GM21423 (cell line): ENCODE measurements around the gene MMP2.

Source experiments
- ATAC-seq: cut with Tn5 transposase; IDR thresholded peaks from one replicate; pipeline ENCODE4 v1.9.1; 2021; ENCODE audit warnings: mild to moderate bottlenecking, moderate library complexity; ENCODE audit not compliant: unreplicated experiment

The MMP2 gene

DNA sequence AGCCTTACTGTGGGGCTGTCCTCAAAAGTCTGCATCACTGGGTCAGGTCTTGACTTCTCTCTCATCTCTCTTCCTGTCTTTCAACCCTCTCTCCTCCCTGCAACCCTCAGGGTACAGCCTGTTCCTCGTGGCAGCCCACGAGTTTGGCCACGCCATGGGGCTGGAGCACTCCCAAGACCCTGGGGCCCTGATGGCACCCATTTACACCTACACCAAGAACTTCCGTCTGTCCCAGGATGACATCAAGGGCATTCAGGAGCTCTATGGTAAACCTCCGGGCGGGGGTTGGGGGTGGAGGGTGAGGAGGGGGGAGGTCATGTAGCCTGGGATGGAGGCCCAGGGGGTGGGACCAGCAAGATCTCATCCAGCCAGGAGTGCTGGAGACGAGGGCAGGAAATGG lies 12.7 kb downstream of the MMP2 start:
- no peak for ATAC-seq

GRCh38 chr16:55492756-55493380 lies 13.9 kb downstream of the MMP2 start:
- ATAC-seq = no peak

GRCh38 chr16:55494994-55495421 lies 16.0 kb downstream of the MMP2 start:
- ATAC-seq = no peak

GRCh38 chr16:55495616-55496289 lies 16.8 kb downstream of the MMP2 start:
- ATAC-seq = no peak

- ATAC-seq = no peak
These were observed 17.6 kb downstream of the MMP2 start for GRCh38 chr16:55496509-55497145.

GRCh38 chr16:55497558-55497957 lies 18.6 kb downstream of the MMP2 start:
- ATAC-seq = no peak

GRCh38 chr16:55498101-55498500 lies 19.1 kb downstream of the MMP2 start:
- ATAC-seq = no peak

- ATAC-seq = no peak
These were observed 20.3 kb downstream of the MMP2 start for GRCh38 chr16:55499281-55499680.

DNA sequence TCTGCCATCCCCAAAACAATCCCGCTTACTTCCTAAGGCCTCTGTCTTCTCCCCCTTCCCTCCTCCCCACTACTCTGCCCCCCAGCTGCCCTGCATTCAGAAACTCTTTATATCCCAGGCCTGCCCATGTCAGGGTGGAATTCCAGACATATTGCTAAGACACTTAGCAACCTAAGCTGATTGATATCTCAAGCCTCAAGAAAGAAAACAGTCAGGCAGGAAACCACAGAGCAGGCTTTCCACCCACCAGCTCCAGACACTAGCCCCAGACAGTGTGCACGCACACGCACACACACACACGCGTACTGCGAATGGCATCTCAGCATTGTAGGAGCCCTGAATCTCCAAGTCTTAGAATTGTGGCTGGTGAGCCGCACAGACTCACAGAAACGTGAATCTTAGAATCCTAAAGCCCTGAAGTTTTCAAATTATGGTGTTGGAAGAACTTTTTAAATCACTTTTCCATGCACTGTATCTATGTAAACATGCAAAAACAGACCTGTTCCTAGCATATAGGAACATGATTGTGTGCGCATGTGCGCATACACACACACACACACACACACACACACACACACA lies 21.0 kb downstream of the MMP2 start:
- no peak for ATAC-seq

DNA sequence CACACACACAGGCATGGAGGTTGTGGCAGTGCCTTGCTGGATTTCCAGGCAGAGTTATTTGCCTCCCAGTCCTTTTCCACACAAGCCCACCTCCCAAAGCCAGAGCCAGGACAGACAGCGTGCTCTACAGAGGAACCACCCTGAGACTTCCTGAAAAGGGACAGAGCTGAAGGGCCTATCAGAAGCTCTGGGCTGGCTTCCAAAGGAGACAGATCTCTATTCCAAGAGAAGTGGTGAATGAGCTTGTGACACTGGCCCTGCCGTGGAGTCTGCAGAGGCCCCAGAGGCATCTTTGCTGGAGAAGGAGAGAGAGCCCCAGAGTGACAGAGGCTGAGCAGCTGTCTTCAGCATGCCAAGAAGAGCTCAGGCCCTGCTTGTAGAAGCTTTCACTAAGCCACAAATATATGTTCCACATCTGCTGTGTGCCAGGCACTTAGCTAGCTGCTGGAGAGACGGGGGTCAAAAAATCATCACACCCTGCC lies 21.6 kb downstream of the MMP2 start:
- no peak for ATAC-seq

DNA sequence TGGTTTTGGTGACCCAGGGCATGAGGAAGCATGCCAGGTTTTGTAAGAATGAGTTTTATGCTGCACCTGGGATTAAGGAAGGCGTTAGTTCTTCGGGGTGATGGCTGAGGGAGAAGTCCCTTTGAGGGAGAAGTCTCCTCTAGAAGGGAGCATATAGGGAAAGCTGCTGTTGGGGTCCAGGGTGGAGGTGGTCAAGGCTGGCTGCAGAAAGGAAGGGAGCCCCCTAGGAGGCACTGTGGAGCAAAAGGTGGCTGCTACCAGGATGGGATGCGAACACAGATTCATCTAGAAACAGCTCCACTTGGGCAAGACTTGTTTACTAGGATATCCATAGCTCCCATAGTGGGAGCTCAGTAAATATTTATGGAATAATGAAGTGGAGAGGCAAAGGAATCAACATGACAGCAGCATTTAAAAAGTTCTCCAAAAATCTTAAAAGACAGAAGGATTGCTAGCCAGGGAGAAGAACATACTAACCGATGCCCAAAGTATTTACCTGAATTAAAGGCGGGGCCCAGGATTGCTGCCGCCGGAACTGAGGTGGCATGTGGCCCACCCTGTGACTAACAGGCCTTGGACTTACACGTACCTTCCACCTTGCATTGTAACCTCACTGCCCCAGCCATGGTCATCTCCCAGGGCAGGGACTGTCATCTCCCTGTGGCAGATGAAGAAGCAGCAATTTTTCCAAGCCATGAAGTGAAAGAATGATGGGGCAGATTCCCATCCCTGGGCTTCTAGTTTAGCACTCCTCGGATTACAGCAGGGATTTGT lies 22.7 kb downstream of the MMP2 start:
- no peak for ATAC-seq

DNA sequence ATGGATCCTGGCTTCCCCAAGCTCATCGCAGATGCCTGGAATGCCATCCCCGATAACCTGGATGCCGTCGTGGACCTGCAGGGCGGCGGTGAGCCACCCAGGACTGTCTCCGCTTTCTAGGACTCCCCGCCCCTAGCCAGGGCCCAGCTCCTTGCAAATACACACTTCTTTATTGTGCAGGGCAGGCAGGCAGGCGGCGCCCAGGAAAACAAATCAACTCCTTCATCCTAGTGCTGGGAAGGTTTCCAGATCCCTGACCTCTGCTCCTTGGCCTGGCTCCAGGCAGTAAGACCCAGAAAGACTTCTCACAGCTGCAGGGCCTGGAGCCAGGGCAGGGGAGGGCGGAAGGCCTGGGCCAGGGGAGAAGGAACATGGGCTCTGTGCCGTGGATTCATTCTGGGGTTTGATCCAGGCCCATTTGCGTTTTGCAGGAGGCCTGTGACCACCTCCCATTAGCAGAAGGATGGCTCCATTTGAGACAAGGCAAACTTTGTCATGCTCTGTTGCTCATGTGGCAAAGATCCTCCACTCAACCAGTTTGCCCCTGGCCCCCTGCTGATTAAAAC lies 23.9 kb downstream of the MMP2 start:
- ATAC-seq = no peak

DNA sequence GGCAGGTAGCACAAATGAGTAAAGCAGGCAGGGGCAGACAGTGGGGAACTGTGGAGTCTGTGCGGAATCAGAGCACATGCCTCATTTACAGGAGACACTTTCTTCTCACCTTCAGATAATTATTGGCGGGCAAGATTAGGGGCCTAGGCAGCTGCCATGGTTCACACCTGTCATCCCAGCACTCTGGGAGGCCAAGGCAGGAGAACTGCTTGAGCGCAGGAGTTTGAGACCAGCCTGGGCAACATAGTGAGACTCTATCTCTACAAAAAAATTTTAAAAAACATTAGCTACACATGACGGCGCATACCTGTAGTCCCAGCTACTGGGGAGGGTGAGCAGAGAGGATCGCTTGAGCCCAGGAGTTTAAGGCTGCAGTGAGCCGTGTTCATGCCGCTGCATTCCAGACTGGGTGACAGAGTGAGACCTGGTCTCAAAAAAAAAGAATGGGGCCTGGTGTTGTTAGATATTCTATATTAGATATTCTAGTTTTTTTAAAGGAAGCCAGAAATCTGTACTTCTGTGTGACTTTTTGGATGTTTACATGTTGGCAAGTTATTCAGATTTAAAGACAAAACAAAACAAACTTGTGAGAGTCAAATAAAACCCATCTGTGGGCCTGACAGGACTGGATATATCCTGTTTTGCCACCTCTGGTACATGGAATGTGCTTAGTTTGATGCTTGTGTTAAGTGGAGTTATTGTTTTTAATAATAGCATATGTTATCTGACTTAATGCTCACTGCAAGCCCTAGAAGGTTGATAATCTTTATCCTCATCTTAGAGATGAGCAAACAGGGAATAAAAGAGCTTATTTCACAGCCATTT lies 24.9 kb downstream of the MMP2 start:
- ATAC-seq = no peak

GRCh38 chr16:55505333-55506015 lies 26.5 kb downstream of the MMP2 start:
- no peak for ATAC-seq

DNA sequence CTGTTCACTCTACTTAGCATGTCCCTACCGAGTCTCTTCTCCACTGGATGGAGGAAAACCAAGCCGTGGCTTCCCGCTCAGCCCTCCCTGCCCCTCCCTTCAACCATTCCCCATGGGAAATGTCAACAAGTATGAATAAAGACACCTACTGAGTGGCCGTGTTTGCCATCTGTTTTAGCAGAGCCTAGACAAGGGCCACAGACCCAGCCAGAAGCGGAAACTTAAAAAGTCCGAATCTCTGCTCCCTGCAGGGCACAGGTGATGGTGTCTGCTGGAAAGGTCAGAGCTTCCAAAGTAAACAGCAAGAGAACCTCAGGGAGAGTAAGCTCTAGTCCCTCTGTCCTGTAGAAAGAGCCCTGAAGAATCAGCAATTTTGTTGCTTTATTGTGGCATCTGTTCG lies 27.1 kb downstream of the MMP2 start:
- ATAC-seq = no peak

DNA sequence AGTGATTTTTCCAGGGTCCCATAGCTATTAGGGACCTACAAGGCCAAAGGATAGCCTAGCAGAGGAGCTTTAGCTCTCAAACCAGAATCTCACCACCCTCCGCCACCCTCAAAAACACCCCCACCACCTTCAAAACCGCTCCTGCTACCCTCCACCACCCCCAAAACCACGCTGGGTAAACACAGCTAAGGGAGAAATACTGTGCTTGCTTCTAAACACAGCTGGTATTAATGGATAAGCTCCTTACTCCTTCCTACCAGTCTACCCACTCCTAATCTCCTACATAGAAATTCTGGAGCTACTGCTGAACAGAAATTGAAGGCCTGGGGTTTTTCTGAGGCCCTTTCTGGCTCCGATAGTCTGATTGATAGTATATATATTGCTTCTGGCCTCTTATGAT lies 27.7 kb downstream of the MMP2 start:
- ATAC-seq = no peak

- ATAC-seq = no peak
These were observed 29.4 kb downstream of the MMP2 start for GRCh38 chr16:55508271-55508921.

GRCh38 chr16:55508941-55509931 lies 30.2 kb downstream of the MMP2 start, which contains the start of gene LPCAT2:
Gene LPCAT2, plus strand, starts transcription at chr16:55509072. Its CDS starts 110 bp downstream, at chr16:55509182.
- no peak for ATAC-seq
